ENCODE measurements around the gene TMUB1.

TMUB1 gene

DNA sequence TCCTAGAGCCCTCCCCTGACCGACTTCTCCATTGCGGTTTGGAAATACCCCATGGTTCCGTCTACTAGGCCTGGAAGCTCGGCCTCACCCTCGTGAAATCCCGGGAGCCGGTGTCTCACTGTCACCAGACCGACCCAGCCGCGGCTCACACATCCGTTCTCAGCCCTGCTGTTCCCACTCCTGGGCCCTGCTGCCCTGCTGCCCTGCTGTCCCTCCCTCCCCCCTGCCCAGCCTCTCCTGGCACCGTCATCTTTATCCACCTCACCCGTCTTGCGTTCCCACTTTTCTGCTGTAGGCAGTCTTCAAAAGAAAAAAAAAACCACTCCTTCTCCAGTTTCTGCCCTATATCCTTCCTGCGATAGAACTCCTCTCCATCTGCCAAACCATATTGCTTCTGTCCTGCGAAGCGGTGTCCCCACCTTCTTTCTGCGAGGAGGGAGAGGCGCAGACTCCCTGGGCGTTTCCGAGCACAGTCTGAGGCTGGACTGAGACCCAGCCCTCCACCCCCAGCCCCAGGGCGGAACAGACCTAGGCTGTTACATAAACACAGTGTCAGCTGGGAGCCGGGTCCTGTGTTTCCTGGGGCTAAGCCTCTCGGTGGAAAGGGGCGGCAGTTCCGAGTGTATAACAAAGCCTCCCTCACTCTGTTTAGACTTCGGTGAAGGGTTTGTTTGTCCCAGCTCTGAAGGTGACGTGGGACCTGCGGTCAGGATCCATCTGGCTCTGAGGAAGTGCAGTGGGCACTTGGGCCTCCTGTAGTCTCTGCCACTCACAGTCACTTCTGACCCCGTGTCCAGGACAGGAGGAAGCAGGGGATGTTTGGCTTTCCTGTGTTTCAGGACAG lies 5.8 kb upstream of the TMUB1 start:
- DNase-seq (ENCODE audit: low spot score) = no peak
- Histone ChIP-seq H3K27ac (peak overlapping the region; percentile 75 to 92), H3K4me3 (peak overlapping the region; percentile 97)
- TF ChIP-seq, protein P1, sequence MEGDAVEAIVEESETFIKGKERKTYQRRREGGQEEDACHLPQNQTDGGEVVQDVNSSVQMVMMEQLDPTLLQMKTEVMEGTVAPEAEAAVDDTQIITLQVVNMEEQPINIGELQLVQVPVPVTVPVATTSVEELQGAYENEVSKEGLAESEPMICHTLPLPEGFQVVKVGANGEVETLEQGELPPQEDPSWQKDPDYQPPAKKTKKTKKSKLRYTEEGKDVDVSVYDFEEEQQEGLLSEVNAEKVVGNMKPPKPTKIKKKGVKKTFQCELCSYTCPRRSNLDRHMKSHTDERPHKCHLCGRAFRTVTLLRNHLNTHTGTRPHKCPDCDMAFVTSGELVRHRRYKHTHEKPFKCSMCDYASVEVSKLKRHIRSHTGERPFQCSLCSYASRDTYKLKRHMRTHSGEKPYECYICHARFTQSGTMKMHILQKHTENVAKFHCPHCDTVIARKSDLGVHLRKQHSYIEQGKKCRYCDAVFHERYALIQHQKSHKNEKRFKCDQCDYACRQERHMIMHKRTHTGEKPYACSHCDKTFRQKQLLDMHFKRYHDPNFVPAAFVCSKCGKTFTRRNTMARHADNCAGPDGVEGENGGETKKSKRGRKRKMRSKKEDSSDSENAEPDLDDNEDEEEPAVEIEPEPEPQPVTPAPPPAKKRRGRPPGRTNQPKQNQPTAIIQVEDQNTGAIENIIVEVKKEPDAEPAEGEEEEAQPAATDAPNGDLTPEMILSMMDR (IDR thresholded peaks at IDR 0.05) = no peak

DNA sequence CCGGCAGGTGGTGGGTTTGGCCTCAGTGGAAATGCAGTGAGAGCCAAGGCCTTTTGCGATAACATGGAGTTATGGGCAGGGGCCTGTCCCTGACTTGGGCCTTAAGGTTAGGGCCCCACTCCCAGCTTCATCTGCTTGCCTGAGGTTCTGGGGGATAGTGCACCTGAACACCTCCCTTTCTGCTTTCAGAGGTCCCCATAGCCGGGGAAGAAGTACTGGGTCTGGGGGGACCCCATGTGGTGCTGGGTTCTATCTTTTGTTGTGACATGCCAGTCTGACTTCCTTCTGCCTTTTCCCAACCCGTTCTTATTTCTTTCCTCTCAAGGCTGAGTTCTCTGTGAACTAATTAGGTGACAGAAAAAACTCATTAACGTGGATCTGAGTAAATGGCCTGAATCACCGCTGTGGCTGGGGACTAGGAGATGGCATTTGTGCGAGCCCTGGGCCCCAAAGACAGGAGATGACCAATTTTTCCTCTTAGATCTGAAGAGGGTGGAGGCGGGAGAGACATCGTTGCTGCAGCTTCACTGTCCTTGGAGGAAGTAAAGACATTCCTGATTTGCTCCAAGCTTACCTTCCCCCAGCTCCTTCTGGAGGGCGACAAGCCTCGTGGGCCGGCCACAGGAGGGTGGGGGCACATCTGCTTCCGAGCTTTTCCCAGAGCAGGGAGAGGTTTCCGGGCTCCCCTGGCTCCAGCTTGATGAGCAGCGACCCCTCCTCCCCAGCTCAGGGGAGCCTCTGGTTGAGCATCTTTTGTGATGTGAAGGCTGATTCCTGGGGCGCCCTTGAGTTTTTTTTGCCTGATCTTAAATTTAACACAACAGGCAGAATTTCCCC lies 4.9 kb upstream of the TMUB1 start:
- peak overlapping the region; percentile 75 to 92 for H3K27ac ChIP-seq
- DNase-seq (ENCODE audit: low spot score) = no peak
- TF ChIP-seq, protein P1 (IDR thresholded peaks at IDR 0.05) = no peak
- H3K4me3 ChIP-seq = peak overlapping the region; percentile 97

DNA sequence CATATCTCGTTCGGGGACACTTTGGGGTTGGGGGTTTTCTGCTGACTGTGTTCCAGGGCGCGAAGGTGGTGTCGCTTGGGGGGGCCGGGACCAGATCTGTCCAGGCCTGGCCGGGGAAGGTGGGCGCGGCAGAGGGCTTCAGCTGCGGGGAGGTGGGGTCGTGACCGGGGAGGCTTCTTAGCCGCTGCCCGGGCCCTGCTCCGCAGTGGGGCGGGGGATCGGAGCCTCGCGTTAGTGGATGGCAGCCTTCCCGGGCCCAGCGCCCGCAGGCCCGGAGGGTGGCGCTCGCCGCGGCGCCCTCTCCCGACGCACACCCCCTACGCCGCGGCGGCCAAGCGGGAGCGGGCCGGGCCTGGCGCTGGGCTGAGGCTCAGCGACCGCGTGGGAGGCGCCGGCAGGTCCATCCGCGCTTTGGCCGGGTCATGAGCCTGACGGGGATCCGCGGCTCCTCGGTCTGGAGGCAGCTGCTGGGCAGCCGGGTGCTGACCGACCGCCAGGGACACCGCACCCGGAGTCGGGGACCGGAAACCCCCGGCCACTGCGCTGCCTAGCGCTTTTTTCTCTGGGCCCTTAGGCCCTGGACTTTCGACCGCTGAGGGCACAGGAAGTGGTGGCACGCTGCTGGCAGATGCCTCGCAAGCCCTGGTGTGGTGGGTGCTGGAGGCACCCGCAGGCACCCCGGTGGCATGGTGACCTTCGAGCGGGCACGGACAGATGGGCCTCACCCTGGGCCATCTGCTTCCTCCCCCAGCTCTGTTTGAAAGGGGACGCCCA lies 4.1 kb upstream of the TMUB1 start:
- peak overlapping the region; percentile 75 to 92 for H3K27ac ChIP-seq
- DNase-seq (ENCODE audit: low spot score) = no peak
- H3K4me3 ChIP-seq = peak overlapping the region; percentile 97
- TF ChIP-seq, protein P1 (IDR thresholded peaks at IDR 0.05) = no peak

DNA sequence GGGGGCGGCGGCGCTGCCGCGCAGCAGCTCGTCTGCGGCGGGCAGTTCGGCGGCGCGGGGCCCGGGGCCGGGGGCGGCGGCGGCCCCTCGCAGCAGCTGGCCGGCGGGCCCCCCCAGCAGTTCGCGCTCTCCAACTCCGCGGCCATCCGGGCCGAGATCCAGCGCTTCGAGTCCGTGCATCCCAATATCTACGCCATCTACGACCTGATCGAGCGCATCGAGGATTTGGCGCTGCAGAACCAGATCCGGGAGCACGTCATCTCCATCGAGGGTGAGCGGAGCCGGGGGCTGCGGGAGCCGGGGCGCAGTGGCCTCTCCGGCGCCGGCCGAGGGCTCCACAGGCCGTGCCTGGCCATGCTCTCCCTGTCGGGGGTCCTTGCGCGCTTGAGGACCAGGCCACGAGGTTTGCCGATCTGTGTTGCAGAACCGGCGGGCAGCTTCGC lies 3.5 kb upstream of the TMUB1 start:
- DNase-seq (ENCODE audit: low spot score) = no peak
- TF ChIP-seq, protein P1 (IDR thresholded peaks at IDR 0.05) = no peak
- Histone ChIP-seq H3K27ac (peak overlapping the region; percentile 75 to 92), H3K4me3 (peak overlapping the region; percentile 97)

DNA sequence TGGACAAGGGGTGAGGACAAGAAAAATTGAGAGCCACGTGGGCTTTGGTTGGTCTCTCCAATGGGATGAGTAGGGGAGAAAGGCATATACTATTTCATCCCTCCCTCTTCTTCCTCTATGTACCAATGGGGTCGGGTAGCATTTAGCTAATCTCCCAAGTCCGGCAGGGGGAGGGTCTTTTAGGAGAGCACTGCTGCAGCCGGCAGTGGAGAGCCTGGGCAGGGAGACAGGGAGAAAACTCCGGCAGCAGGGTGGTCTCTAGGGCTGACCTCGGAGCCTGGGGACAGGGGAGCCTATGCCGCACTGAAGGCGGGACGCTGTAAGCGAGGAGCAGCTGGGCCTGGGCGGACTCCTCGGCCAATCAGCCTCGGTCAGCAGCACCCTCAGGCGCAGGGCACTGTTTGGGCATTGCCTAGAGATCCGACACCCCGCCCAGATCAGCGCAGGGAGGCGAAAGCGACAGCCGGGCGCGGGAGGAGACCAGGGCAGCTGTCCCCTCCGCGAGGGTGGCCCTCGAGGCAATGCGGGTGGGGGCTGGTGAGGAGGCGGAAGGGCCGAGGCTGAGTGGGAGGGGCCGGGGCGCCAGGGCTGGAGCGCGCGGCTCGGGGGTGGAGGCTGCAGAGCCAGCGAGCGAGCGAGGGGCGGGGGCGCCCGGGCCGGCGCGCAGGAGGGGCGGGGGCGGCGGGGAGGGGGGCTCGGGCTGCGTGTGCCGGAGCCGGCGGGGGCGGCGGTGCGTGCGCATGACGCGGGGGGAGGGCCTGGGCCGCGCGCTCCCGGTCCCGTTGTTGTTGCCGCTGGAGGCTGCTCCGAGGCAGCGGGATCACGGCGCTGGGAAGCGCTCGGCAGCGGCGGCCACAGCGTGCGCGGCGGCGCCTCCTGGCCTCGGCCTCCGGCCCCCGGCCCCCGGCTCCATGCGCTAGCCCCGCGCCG lies 2.7 kb upstream of the TMUB1 start, which contains the start of gene AGAP3:
TSS of gene AGAP3 (plus strand) at position 785 of the 930 bp plus-strand sequence. CDS start 267 bp downstream, outside the sequence.
- TF ChIP-seq, protein P1 (IDR thresholded peaks at IDR 0.05) = no peak
- H3K27ac ChIP-seq = peak within 1 kb of the TSS; percentile 76 to 92
- H3K4me3 ChIP-seq = peak within 1 kb of the TSS; percentile 97
- DNase-seq (ENCODE audit: low spot score) = peak; percentile 93

DNA sequence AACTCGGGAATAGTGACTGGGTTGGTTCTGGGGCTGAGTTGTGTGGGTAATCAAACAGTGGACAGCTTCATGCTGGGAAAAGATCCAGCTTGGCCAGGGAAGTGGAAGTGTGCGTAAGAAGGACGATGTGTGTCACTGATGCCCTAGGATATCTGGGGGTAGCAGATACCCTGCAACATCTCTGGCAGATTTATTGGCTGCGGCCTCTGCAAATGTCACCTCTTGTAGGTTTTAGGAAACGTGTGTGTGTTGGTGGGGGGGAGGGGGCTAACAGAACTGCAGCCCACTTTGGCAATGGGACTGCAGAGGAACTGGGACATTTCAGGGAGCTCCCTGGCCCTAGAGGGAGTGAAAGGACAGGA lies 2.0 kb upstream of the TMUB1 start:
- no peak for DNase-seq (ENCODE audit: low spot score)
- Histone ChIP-seq H3K27ac (peak overlapping the region; percentile 76 to 92), H3K4me3 (peak overlapping the region; percentile 97)
- TF ChIP-seq, protein P1 (IDR thresholded peaks at IDR 0.05) = no peak
